ENCODE results near the gene KAZALD1.
"Not testable (repeated sequence)": the region's sequence is repeated elsewhere in the genome, so short reads cannot be mapped to it uniquely, and the experiment has no call there.

The KAZALD1 gene

GRCh38 chr10:101030496-101031127, 31.2 kb upstream of the KAZALD1 start:
- no peak for DNase-seq

- peak; percentile 20 for DNase-seq
Observed at GRCh38 chr10:101031128-101031795, 30.5 kb upstream of the KAZALD1 start, which contains the start of the genes PDZD7 and SFXN3. PDZD7 (minus strand) TSS chr10:101031129; CDS start chr10:101030219, 910 bp downstream. SFXN3 (plus strand) TSS chr10:101031234; CDS start chr10:101034695, 3,461 bp downstream.

GRCh38 chr10:101031796-101032636, 29.8 kb upstream of the KAZALD1 start:
- no peak for DNase-seq

GRCh38 chr10:101032637-101033224, 29.1 kb upstream of the KAZALD1 start:
- DNase-seq: no peak

- DNase-seq: no peak
Observed at GRCh38 chr10:101033276-101033675, 28.5 kb upstream of the KAZALD1 start.

GRCh38 chr10:101034404-101034803, 27.4 kb upstream of the KAZALD1 start:
- DNase-seq: not testable (repeated sequence)

DNA sequence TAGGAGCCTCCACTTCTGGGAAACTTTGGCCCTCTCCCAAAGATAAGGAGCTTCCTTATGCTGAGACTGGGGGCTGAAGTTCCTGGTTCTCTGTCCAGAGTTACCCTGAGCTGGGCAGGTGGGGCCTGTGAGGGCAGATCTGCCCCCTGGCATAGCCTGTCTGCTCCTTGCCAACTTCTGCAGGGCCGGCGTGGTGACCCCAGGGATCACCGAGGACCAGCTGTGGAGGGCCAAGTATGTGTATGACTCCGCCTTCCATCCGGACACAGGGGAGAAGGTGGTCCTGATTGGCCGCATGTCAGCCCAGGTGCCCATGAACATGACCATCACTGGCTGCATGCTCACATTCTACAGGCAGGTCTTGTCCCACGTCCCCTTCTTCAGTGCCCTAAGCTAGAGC, 26.5 kb upstream of the KAZALD1 start:
- no peak for DNase-seq

DNA sequence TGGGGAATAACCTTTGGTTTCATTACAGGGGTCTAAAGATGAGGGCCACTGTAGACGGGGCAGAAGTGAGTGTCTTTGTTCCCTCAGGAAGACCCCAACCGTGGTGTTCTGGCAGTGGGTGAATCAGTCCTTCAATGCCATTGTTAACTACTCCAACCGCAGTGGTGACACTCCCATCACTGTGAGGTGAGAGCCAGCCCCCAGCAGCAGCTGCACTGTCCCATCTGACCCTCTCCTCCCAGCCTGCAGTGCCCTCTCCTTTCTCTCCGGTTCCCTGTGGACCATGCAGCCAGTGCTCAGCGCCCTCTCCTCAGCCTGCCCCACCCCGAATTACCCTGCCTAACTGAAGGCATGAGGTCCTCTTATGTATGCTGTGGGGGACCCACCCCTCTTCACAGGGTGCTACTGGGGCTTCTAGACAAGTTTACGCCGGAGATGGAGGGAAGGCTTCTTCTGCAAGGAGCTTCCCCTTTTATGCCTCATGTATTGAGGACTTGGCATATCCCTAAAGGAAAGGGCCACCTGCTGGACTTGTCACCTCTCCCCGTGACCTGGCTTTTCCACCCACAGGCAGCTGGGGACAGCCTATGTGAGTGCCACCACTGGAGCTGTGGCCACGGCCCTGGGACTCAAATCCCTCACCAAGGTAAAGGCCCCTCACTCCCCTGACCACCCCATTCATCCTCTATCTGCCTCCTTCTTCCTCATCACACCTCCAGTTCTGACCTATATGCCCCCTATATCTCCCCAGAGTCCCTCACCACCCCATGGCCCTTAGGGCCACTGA, 25.7 kb upstream of the KAZALD1 start:
- DNase-seq: no peak

DNA sequence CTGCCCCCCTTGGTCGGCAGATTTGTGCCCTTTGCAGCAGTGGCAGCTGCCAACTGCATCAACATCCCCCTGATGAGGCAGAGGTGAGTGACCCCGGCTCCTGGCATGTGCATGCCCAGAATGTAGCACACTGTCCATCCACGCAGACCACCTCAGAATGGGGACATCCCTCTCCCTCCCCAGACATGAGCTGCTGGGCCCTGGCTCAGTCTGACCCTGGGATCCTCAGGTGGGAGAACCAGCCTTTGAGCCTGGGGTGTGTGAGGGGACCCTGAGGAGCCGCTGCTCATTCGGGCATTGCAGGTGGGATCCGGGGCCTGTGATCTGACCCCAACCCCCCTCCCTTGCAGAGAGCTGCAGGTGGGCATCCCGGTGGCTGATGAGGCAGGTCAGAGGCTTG, 25.1 kb upstream of the KAZALD1 start:
- DNase-seq: no peak

- DNase-seq: no peak
Observed at GRCh38 chr10:101038484-101038883, 23.3 kb upstream of the KAZALD1 start.

- no peak for DNase-seq
Observed at GRCh38 chr10:101040061-101040460, 21.7 kb upstream of the KAZALD1 start.

DNA sequence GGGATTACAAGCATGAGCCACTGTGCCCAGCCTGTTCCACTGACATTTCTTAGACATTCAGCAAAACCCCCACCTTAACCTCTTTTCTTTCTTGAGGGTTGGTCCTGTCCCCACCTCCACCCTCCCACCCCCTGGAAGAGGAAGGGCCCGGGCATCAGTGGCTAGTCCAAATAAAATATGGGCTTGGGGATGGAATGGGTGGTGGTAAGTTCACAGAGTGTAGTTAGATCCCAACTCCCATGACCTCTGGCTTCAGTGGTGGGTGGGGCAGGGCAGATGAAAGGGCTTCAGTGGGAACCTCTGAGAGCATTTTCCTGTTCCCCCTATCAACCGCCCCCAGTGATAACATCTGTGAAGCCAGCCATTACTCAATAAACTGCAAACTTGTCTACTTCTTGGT, 20.9 kb upstream of the KAZALD1 start:
- DNase-seq: no peak

DNA sequence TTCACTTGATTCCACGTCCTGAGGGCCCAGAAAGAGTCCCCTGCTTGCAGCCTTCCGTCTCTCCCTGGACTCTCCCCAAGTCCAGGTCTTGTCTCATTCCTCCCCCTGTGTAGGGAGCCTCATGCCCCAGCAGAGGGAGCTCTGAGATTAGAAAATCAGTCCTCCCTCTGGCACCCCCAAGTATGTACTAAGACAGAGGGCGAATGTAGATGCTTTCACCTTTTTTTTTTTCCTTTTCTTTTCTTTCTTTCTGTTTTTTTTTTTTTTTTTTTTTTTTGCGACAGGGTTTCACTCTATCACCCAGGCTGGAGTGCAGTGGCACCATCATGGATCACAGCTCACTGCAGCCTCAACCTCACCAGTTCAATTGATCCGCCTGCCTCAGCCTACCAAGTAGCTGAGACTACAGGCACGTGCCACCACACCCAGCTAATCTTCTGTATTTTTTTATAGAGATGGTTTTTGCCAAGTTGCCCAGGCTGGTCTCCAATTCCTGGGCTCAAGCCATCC, 20.5 kb upstream of the KAZALD1 start:
- no peak for DNase-seq

DNA sequence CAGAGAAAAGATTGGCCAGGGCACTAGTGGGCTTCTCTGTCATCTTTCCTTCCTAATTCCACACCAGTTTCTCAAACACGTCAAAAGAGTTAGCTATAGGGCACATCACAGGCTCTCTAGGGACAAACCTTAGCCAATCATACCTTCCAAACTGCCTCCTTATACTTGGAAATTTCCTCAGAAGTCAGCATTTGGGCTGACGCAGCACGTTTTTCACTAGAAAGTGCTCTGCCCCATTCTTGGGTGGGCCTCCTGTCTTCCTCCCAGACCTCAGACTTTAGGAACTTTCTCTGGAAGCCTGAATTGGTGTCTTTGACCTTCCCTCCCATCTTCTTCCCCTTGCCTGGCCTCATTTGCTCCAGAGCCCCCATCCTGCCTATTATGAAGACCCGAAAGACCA, 19.7 kb upstream of the KAZALD1 start:
- no peak for DNase-seq

- DNase-seq: no peak
Observed at GRCh38 chr10:101042667-101043362, 19.0 kb upstream of the KAZALD1 start.

- DNase-seq: no peak
Observed at GRCh38 chr10:101043363-101043707, 18.5 kb upstream of the KAZALD1 start.

DNA sequence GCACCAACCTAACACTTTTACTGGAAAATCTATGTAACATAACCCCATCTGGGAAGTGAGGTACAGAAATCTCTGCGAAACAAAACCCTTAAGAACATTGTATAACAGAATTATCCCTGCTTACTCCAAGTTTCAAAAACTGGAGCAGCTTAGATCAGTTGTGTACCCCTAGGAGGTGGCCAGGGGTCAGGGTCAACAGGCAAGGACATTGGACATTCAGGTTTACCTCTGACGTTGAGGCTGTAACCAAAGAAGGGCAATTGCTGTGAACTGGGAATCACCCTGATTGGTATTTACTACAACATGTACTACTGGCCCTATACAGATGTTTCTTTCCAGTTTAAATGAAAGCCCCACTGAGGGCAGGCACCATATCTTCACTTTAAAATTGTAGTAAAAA, 17.7 kb upstream of the KAZALD1 start:
- no peak for DNase-seq

GRCh38 chr10:101046332-101047238, 15.2 kb upstream of the KAZALD1 start:
- no peak for DNase-seq

- no peak for DNase-seq
Observed at GRCh38 chr10:101047268-101047667, 14.5 kb upstream of the KAZALD1 start.
